Natural killer cell (primary cell): Measurements from ENCODE around the gene SEZ6L. TPM values are rescaled to one million over a fixed set of nuclear protein-coding genes. Genes with fewer than 3 reads are reported as not detected.

Source experiments
- ATAC-seq, 3 donors: fragments of 150-1000 bp in 2 of 3; fragments of 200-7000 bp in 1 of 3; cut with Tn5 transposase; 1 replicate in 1 of 3; 2 replicates in 2 of 3; pipeline ENCODE4 v1.10.0; 2021; ENCODE audit warnings: mild to moderate bottlenecking in 2 of 3, moderate library complexity in 2 of 3
- DNase-seq, 2 donors: peaks; one replicate each; pipeline versions ENCODE4 v3.0.0 to v3.0.0-alpha.2; 2013 to 2021; ENCODE audit warnings: mixed read lengths in 1 of 2
- H3K27ac ChIP-seq: one replicate; pipeline ENCODE4 v1.5.1; 2013; ENCODE audit warnings: mild to moderate bottlenecking, low read length
- H3K27me3 ChIP-seq: one replicate; pipeline ENCODE4 v1.6.1; 2013; ENCODE audit warnings: low read length; ENCODE audit not compliant: control insufficient read depth, insufficient read depth
- H3K36me3 ChIP-seq: one replicate; pipeline ENCODE4 v1.6.1; 2013; ENCODE audit warnings: low read length; ENCODE audit not compliant: control insufficient read depth, insufficient read depth
- H3K4me1 ChIP-seq: one replicate; pipeline ENCODE4 v1.6.1; 2013; ENCODE audit warnings: low read length; ENCODE audit not compliant: control insufficient read depth, insufficient read depth
- H3K4me3 ChIP-seq: one replicate; pipeline ENCODE4 v1.5.1; 2013; ENCODE audit warnings: low read length
- H3K9me3 ChIP-seq: one replicate; pipeline ENCODE4 v1.6.1; 2013; ENCODE audit warnings: low read length; ENCODE audit not compliant: control insufficient read depth, insufficient read depth
- H3K27ac Mint-ChIP-seq, 2 donors: one replicate each; pipeline ENCODE4 v1.8.0; 2022; ENCODE audit warnings: mild to moderate bottlenecking in 2 of 2, mixed read lengths in 2 of 2, moderate library complexity in 1 of 2
- H3K27me3 Mint-ChIP-seq, 2 donors: one replicate each; pipeline ENCODE4 v1.8.0; 2022; ENCODE audit warnings: low read depth in 2 of 2, mixed read lengths in 2 of 2
- H3K36me3 Mint-ChIP-seq: one replicate; pipeline ENCODE4 v1.8.0; 2022; ENCODE audit warnings: mixed read lengths
- H3K4me1 Mint-ChIP-seq, 2 donors: one replicate each; pipeline ENCODE4 v1.8.0; 2022; ENCODE audit warnings: mixed read lengths in 2 of 2
- H3K4me3 Mint-ChIP-seq: one replicate; pipeline ENCODE4 v1.8.0; 2022; ENCODE audit warnings: mild to moderate bottlenecking, moderate library complexity, mixed read lengths
- H3K9me3 Mint-ChIP-seq, 2 donors: one replicate each; pipeline ENCODE4 v1.8.0; 2022; ENCODE audit warnings: mixed read lengths in 2 of 2
- WGBS: methylation state at CpG from one replicate; pipeline ENCODE4 v1.1.7; 2013; ENCODE audit warnings: missing lambda C conversion rate; ENCODE audit not compliant: insufficient coverage; 5-methylcytosine and 5-hydroxymethylcytosine counted together
- intact Hi-C: fragments of 100-400 bp; cut with micrococcal nuclease; formaldehyde crosslinking; loops from one replicate; pipeline ENCODE4 v1.14.2; 2022
- total RNA-seq, 4 donors: library from RNA; stranded (reverse); fragments of 120-200 nt in 1 of 4; gene quantifications; one replicate each; pipeline versions ENCODE4 v1.2.3 to v1.2.4, GENCODE V29; 2013 to 2022
- TF ChIP-seq, protein P1 (sequence below): fragments of 200-600 bp; IDR thresholded peaks from one replicate; pipeline ENCODE4 v1.8.0; 2022; ENCODE audit warnings: antibody characterized with exemption

SEZ6L gene
- total RNA-seq, 3 donors from 2014 or later (not counting 1 experiment from before 2014, with no cell fraction given): 0.11 to 1.1 (median 0.60) TPM

DNA sequence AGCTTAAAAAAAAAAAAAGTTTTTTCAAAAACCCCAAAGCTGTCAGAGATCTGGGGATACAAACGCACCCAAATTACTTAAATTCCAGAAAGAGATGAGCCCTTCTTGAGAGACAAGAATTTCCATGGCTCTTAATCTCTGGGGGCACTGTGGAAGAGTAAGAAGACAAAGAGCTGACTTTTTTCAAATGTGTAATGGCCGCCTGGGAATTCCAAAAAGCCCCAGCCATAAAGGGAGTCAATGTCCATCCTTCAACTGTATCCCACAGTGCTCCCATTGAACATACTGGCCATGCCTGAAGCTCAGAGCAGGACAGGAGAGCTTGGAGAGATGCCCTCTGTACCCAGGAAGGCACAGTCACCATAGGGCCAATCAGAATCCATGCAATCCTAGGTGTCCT, 222.4 kb downstream of the SEZ6L start:
- intact Hi-C loops: no loop called here

DNA sequence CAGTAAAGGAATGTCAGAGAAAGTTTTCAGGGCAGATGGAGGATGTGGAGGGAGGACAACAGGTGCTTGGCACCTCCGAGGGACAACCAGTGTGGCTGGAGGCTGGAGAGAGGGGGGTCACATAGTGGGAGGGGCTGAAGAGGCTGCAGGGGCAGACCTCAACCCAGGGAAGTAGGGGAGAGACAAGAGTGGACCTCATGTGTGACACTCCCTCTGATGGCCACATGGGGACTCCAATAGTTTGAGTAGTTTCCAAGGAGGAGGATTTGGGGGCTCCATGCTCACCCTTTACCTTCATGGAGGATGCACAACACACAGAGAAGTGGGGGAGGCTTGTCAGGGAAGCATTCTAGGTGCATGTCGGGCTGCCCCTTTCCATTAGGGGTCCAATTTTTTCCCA, 224.7 kb downstream of the SEZ6L start:
- Mint-ChIP-seq H3K27me3 (peaks cover 9 to 12% of the 10 kb centered on the region in 2 donors), H3K4me3 (no peak overlapping the region), H3K27ac (no peak overlapping the region), H3K9me3 (no peaks in the 10 kb centered on the region), H3K36me3 (no peaks in the 10 kb centered on the region), H3K4me1 (no peaks in the 10 kb centered on the region)
- ATAC-seq (no peak), DNase-seq (no peak)
- 67% methylated on average over 2 of the region's 2 CpGs for WGBS
- Histone ChIP-seq H3K4me1 (no peaks in the 10 kb centered on the region), H3K27ac (no peak overlapping the region), H3K36me3 (no peaks in the 10 kb centered on the region), H3K4me3 (no peak overlapping the region), H3K9me3 (no peaks in the 10 kb centered on the region), H3K27me3 (no peaks in the 10 kb centered on the region)
- intact Hi-C loops: no loop called here
- TF ChIP-seq, protein P1, sequence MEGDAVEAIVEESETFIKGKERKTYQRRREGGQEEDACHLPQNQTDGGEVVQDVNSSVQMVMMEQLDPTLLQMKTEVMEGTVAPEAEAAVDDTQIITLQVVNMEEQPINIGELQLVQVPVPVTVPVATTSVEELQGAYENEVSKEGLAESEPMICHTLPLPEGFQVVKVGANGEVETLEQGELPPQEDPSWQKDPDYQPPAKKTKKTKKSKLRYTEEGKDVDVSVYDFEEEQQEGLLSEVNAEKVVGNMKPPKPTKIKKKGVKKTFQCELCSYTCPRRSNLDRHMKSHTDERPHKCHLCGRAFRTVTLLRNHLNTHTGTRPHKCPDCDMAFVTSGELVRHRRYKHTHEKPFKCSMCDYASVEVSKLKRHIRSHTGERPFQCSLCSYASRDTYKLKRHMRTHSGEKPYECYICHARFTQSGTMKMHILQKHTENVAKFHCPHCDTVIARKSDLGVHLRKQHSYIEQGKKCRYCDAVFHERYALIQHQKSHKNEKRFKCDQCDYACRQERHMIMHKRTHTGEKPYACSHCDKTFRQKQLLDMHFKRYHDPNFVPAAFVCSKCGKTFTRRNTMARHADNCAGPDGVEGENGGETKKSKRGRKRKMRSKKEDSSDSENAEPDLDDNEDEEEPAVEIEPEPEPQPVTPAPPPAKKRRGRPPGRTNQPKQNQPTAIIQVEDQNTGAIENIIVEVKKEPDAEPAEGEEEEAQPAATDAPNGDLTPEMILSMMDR: no peak

More for the DNA sequence above, 222.4 kb downstream of the SEZ6L start:
- H3K4me1 Mint-ChIP-seq: no peaks in the 10 kb centered on the region
- H3K27ac Mint-ChIP-seq: no peak overlapping the region
- ATAC-seq (no peak), DNase-seq (no peak)
- peaks cover 12 to 17% of the 10 kb centered on the region in 2 donors for H3K27me3 Mint-ChIP-seq
- no peaks in the 10 kb centered on the region for H3K36me3 Mint-ChIP-seq
- no peak overlapping the region for H3K4me3 ChIP-seq
- H3K4me3 Mint-ChIP-seq: no peak overlapping the region
- 92% methylated on average over 2 of the region's 2 CpGs for WGBS
- no peaks in the 10 kb centered on the region for H3K9me3 Mint-ChIP-seq
- H3K4me1 ChIP-seq: no peaks in the 10 kb centered on the region
- no peaks in the 10 kb centered on the region for H3K9me3 ChIP-seq
- H3K36me3 ChIP-seq: no peaks in the 10 kb centered on the region
- H3K27ac ChIP-seq: no peak overlapping the region
- no peaks in the 10 kb centered on the region for H3K27me3 ChIP-seq
- TF ChIP-seq, protein P1: no peak

DNA sequence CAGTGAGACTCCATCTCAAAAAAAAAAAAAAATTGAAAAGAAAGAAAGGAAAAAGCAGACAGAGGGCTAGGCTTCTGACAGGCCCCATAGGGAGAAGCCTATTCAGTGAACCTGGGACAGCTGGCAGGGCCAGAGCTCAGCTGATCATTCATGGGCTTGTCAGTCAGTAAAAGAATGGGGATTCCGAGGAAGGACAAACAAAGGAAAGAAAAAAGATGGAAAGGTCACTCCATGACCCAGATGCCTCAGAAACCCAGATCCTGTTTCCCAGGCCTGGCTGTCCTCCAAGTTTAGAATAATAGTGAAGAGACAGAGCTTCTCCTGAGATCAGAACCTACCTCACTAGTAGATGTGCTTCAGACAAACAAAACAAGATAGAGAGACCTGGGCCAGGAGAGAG, 225.5 kb downstream of the SEZ6L start:
- intact Hi-C loops: no loop called here

DNA sequence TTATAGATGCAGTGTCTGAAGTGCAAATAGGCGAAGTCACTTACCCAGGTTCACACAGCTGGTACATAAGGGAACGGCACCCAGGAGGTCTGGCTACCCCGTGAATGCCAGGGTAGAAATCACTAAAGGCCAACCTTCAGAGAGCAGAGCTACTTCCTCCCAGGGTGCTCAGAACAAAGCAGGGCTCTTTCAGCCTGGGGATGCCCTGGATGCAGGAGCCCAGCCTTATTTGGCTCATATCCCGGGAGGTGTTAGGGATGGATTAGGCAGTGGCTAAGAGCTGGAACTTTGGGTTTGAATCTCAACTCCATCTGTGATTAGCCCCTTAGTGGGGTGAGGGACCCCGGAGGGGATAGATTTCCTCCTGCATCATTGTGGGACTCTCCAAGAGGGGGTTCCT, 226.7 kb downstream of the SEZ6L start:
- Histone ChIP-seq H3K27ac (no peak overlapping the region), H3K4me3 (no peak overlapping the region), H3K27me3 (no peaks in the 10 kb centered on the region), H3K36me3 (no peaks in the 10 kb centered on the region), H3K9me3 (no peaks in the 10 kb centered on the region), H3K4me1 (no peaks in the 10 kb centered on the region)
- H3K4me3 Mint-ChIP-seq: no peak overlapping the region
- ATAC-seq: no peak
- no peak overlapping the region for H3K27ac Mint-ChIP-seq
- H3K27me3 Mint-ChIP-seq: peaks cover 9 to 12% of the 10 kb centered on the region in 2 donors
- no peaks in the 10 kb centered on the region for H3K9me3 Mint-ChIP-seq
- TF ChIP-seq, protein P1: no peak
- H3K36me3 Mint-ChIP-seq: no peaks in the 10 kb centered on the region
- intact Hi-C loops: no loop called here
- H3K4me1 Mint-ChIP-seq: no peaks in the 10 kb centered on the region
- no peak for DNase-seq
- WGBS: 85% methylated on average over 4 of the region's 5 CpGs

More for the DNA sequence above, 225.5 kb downstream of the SEZ6L start:
- Mint-ChIP-seq H3K9me3 (no peaks in the 10 kb centered on the region), H3K4me1 (no peaks in the 10 kb centered on the region), H3K27ac (no peak overlapping the region), H3K27me3 (peaks cover 9 to 12% of the 10 kb centered on the region in 2 donors), H3K36me3 (no peaks in the 10 kb centered on the region), H3K4me3 (no peak overlapping the region)
- no peaks in the 10 kb centered on the region for H3K4me1 ChIP-seq
- no peaks in the 10 kb centered on the region for H3K27me3 ChIP-seq
- H3K36me3 ChIP-seq: no peaks in the 10 kb centered on the region
- TF ChIP-seq, protein P1: no peak
- no peak overlapping the region for H3K27ac ChIP-seq
- ATAC-seq (no peak), DNase-seq (no peak)
- H3K4me3 ChIP-seq: no peak overlapping the region
- WGBS: 100% methylated on average over 1 of the region's 1 CpG
- no peaks in the 10 kb centered on the region for H3K9me3 ChIP-seq
